ENCODE results near the gene TGFA.

TGFA gene

DNA sequence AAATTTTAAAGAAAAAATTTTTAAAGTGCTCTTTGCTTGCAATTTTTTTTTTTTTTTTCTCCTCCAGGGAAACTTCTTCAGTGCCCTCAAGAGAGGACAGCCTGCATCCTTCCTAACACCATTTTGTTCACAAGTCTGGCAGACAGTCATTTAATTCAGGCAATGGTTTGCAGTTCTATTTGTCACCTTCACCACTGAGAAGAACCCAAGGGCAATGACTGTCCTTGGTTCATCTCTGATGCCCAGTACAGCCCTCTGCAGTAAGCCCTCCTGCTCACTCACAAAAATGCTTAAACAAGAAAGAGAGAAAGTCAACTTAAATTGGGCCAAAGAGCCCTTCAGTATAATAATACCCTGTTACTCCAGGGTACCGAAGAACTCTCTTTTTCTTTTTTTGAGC is 52.4 kb downstream of the TGFA start:
- no peak for DNase-seq
- no peak overlapping the region for H3K4me3 ChIP-seq (ENCODE audit: low read depth, low read length)
- TF ChIP-seq, protein P1, sequence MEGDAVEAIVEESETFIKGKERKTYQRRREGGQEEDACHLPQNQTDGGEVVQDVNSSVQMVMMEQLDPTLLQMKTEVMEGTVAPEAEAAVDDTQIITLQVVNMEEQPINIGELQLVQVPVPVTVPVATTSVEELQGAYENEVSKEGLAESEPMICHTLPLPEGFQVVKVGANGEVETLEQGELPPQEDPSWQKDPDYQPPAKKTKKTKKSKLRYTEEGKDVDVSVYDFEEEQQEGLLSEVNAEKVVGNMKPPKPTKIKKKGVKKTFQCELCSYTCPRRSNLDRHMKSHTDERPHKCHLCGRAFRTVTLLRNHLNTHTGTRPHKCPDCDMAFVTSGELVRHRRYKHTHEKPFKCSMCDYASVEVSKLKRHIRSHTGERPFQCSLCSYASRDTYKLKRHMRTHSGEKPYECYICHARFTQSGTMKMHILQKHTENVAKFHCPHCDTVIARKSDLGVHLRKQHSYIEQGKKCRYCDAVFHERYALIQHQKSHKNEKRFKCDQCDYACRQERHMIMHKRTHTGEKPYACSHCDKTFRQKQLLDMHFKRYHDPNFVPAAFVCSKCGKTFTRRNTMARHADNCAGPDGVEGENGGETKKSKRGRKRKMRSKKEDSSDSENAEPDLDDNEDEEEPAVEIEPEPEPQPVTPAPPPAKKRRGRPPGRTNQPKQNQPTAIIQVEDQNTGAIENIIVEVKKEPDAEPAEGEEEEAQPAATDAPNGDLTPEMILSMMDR (IDR thresholded peaks at IDR 0.05; ENCODE audit: low read depth, low read length): no peak
- no peak overlapping the region for H3K27ac ChIP-seq
- H3K27me3 ChIP-seq (ENCODE audit: insufficient read depth, low read depth, severe bottlenecking): peaks cover 7% of the 10 kb centered on the region
- H3K36me3 ChIP-seq: no peaks in the 10 kb centered on the region
- H3K9me3 ChIP-seq (ENCODE audit: severe bottlenecking): no peaks in the 10 kb centered on the region

DNA sequence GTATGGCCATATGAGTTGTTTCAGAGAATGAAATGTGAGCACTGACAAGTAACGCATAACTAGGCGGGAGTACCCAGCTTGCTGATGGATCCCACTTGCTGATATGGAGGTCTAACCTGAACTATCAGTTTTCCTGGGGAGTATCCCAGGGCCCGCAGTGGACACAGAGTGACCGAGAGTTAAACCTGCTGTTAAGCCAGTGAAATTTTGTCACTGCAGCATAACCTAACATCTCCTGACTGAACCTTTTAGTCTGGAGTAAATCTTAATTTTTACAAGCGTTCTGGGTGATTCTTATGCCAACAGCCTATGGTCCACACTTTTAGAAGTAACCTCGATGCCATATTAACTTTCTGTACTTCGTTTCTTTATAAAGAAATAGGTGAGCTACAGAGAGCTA is 54.4 kb downstream of the TGFA start:
- TF ChIP-seq, protein P1 (IDR thresholded peaks at IDR 0.05; ENCODE audit: low read depth, low read length): no peak
- no peak overlapping the region for H3K27ac ChIP-seq
- H3K9me3 ChIP-seq (ENCODE audit: severe bottlenecking): no peaks in the 10 kb centered on the region
- DNase-seq: no peak
- H3K36me3 ChIP-seq: no peaks in the 10 kb centered on the region
- no peak overlapping the region for H3K4me3 ChIP-seq (ENCODE audit: low read depth, low read length)
- H3K27me3 ChIP-seq (ENCODE audit: insufficient read depth, low read depth, severe bottlenecking): peaks cover 8% of the 10 kb centered on the region

DNA sequence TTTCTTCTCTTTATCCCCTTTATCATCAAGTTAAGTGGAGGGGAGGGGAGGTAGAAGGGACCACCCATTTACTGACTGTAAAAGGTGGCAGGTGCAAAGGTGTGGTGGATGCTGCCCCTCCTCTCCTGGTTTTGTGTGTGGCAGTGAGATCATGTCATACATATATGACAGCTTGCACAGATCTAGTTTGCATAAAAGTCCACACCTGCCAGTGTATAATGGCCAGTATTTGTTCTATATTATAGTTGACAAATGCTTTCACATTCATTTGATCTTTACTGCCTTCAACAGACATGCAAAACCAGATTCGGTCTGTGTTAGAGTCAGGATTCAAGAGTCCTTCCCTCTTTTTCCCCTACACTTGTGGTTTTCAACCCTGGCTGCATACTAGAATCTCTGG is 55.1 kb downstream of the TGFA start:
- H3K27ac ChIP-seq: no peak overlapping the region
- H3K27me3 ChIP-seq (ENCODE audit: insufficient read depth, low read depth, severe bottlenecking): peaks cover 9% of the 10 kb centered on the region
- no peaks in the 10 kb centered on the region for H3K36me3 ChIP-seq
- no peak for DNase-seq
- H3K4me3 ChIP-seq (ENCODE audit: low read depth, low read length): no peak overlapping the region
- H3K9me3 ChIP-seq (ENCODE audit: severe bottlenecking): no peaks in the 10 kb centered on the region
- TF ChIP-seq, protein P1 (IDR thresholded peaks at IDR 0.05; ENCODE audit: low read depth, low read length): no peak

DNA sequence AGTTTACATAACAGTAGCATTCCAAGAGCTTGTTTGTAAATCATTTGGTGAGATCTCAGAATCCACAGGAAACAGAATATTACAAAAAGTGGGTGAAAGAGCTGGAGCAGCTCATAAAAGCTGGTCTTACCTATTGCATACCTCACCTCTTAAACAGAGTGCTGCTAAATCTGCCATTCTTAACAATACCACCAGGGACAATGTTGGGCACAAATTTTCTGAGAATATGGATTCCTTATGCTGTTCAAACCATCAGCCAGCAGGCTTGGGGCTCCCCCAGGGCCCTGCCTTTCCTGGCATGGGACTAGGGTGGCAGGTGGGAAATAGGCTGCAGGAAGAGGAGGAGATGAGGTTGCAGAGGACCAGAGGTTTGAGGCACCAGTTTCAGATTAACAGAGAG is 55.6 kb downstream of the TGFA start:
- DNase-seq: no peak

DNA sequence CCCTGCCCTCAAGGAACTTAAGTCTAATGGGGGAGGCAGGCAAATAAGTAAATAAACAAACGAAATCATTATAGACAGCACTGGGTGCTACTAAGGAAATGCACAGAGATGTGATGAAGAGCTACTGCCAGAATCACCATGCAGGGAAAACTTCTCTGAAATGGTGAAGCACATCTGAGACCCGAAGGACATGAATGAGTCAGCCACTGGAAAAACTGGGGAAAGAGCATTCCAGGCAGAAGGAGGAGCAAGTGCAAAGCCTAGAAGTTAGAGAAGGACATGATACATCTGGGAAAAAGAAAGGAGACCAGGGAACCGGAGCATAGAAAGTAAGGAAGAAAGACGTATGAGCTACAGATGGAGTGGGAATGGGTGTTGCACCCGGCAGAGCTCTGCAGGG is 56.8 kb downstream of the TGFA start:
- no peak overlapping the region for H3K27ac ChIP-seq

More for the DNA sequence above, 55.6 kb downstream of the TGFA start:
- H3K27me3 ChIP-seq (ENCODE audit: insufficient read depth, low read depth, severe bottlenecking): peaks cover 9% of the 10 kb centered on the region
- H3K27ac ChIP-seq: no peak overlapping the region
- no peaks in the 10 kb centered on the region for H3K36me3 ChIP-seq
- no peak overlapping the region for H3K4me3 ChIP-seq (ENCODE audit: low read depth, low read length)
- H3K9me3 ChIP-seq (ENCODE audit: severe bottlenecking): no peaks in the 10 kb centered on the region
- TF ChIP-seq, protein P1 (IDR thresholded peaks at IDR 0.05; ENCODE audit: low read depth, low read length): peak; percentile 42

More for the DNA sequence above, 56.8 kb downstream of the TGFA start:
- H3K9me3 ChIP-seq (ENCODE audit: severe bottlenecking): no peaks in the 10 kb centered on the region
- H3K36me3 ChIP-seq: no peaks in the 10 kb centered on the region
- H3K4me3 ChIP-seq (ENCODE audit: low read depth, low read length): no peak overlapping the region
- DNase-seq: no peak
- H3K27me3 ChIP-seq (ENCODE audit: insufficient read depth, low read depth, severe bottlenecking): peaks cover 9% of the 10 kb centered on the region
- TF ChIP-seq, protein P1 (IDR thresholded peaks at IDR 0.05; ENCODE audit: low read depth, low read length): no peak
